Activated CD8-positive, alpha-beta memory T cell treated with anti-CD3 and anti-CD28 coated beads, Interleukin-2, amount 50 U/mL, for 48 hours (primary cell): ENCODE measurements around the gene TGFBR1.

ENCODE experiments used
- DNase-seq: peaks from one replicate; pipeline ENCODE4 v3.0.0-alpha.2; 2020

Gene TGFBR1

DNA sequence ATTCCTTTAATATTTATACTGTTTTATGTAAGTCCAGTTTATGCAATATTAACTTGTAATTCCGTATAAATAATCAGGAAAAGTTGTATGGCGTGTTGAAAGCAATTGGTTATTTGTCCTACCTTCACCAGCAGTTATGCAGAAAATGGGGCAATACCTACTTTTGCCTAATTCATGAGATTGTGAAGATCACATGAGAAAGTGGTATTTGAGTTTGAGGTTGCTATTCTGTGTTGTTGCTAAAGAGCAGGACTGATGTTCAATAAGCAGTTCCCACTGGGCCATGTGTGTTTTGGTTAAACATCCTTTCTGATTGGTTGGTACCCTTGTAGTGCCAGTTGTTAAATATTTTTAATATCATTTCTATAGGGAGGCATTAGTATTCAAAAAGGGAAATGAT is 3.2 kb downstream of the TGFBR1 start:
- DNase-seq = no peak

DNA sequence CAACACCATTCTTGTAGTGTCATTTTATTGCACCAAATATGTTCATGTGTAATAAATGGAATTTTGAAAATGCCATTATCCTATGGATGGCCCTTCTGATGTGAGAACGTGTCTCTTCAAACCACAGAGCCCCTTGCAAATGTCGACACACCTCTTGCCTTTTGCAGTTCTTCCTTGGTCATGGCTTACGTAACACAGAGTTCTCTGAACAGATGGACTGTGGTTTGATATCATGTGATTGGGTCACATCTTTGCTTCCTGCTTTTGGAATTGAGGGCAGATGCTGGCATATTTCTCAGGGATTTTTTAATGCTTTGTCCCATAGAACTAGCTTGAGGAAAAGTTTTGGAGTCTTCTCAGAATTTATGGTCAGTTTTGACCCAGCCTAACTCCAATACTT is 4.6 kb downstream of the TGFBR1 start:
- no peak for DNase-seq

DNA sequence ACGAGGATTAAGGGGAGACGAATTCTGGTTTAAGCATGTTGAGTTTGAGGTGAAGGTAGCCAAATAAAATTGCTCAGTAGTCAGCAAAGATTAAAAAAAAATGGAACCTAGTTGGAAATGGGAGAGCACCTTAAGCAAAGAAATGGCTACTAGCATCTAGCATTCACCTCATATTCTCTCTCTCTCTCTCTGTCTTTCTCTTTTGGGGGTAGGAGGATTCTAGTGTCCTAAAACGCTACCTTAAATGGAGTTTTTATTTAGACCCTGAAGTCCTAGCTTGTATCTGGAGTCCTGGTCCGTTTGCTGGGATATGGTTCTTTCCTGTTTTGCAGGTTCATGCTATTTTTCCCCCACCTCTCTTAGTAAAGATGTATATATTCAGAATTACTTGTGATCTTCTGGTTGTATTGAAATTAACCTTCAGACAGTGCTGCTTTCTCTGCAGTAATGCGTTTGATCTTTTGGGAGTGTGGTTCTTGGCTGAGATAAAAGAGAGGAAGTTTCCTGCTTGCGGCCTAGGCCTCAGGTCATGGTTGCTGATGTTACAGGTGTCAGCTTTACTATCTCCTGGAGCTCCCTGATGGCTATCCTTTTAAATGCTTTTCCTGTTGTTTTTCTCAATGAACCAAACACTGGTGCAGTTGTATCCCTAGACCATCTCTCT is 8.0 kb downstream of the TGFBR1 start:
- no peak for DNase-seq

DNA sequence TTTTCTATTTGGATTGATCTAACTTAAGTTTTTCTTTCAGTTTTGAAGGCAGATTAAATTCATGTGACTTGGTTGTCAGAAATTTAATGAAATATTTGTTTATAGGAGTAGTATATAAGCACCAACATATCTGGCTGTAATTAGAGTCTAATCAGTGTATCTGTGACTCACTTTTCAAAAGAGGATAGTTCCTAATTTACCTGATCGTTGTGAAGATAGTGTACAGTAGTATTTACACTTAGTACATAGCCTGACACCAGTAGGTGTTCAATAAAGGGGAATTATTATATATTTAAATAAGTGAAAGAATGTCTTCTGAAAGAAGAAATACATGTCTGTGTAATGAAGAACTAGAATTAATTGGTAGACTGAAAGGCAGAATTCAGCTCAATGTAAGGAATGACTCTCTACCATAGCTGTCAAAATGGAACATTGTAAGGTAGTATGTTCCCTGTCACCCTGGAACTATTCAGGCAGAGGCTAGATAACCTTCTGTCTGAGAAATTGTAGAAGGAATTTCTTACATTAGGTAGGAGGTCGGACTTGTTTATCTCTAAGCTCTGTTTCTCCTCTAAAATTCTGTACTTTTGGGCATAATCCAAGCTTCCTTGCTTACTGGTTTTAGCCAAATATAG is 8.6 kb downstream of the TGFBR1 start:
- DNase-seq = no peak

DNA sequence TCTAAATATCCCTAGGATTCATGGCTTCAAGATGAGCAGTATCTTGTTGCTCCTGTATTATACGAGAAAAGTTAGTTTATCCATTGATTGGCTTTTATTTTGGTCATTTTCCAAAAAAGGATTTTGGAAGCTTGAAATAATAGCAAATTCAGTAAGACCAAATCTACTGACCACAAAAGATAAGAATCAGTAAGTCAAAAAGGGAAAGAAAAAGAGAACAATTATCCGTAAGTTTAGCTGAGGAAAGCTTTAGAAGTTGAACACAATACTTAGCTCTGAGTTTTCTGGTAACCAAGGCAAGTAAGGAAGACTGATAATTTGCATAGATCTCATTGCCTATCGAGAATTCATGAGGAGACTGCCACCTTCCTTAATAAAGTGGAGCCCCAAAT is 9.1 kb downstream of the TGFBR1 start:
- no peak for DNase-seq

DNA sequence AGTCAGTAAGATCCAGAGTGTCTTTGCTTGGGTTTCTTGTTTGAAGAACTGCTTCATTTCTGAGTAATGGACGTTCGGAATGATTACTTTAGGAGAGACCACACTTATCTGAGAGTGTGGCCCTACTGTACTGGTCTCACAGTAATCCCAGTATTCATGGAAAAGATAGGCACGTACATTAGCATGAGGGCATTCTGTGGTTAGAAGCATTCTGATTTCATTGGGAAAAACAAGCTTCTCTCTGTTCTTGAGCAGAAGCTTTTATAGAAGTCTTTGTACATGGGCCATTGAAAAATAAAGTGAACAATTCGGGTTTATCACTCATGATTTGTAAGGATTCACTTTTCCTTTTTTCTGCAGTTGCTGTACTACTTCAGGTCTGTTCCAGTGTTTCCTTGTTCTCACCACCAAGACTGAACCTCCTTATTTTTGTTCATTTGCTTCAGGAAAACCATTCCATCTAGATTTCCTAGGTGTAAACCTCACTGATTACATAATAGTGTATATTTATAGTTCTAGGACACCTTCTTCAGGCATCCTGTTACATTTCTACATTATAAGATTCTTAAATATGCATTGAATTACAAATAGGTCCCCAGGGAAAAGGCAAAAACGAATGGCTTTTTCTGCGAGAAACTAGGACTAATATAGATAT is 10.1 kb downstream of the TGFBR1 start:
- DNase-seq = no peak

DNA sequence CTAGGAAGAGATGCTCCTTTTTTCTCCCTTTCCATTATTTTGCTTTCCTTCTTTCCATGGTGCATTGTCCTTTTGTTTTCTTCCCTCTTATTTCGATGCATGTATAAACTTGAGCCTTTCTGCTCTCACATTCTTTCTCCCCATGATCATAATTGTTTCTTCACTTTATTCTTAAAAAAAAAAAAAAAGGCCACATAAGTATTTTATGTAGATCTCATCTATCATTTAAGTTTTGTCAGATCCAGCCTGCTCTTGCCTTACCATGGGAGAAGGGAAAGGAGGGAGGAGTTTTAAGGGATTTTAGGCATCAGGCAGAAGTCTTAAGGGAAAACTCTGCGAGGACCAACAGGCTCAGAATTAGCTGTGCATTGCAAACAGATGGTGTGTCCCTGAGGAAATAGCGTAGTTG is 11.1 kb downstream of the TGFBR1 start:
- DNase-seq = no peak

DNA sequence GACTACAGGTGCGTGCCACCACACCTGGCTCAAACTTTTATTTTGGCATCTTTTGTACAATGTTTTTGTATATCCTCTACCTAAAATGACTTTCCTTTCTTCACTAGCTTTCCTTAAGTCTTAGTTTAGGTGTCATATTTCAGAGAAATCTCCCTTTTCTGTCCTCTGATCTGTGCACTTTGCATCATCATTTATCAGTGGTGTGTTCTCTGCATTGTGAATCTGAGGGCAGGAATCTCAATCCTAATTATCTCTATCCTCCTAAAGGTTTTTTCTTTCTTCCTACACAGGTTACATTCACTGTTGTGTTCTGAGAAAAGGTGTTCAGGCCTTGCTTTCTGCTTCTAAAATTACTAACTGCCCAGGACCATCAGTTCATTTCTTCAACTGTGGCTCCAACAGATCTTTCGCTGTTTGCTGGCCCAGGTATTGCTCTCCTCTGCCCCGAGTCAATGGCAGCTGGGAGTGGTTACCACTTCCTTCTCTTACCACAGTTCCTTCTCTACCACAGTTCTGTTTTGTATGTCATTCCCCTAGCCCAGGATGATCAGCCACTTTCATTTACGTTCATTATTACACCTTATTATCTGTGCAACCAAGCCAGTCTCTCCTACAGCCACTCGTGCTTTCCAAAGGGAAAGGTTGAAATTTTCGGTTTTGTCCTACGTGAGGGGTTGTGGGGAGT is 14.0 kb downstream of the TGFBR1 start:
- peak; percentile 64 for DNase-seq

DNA sequence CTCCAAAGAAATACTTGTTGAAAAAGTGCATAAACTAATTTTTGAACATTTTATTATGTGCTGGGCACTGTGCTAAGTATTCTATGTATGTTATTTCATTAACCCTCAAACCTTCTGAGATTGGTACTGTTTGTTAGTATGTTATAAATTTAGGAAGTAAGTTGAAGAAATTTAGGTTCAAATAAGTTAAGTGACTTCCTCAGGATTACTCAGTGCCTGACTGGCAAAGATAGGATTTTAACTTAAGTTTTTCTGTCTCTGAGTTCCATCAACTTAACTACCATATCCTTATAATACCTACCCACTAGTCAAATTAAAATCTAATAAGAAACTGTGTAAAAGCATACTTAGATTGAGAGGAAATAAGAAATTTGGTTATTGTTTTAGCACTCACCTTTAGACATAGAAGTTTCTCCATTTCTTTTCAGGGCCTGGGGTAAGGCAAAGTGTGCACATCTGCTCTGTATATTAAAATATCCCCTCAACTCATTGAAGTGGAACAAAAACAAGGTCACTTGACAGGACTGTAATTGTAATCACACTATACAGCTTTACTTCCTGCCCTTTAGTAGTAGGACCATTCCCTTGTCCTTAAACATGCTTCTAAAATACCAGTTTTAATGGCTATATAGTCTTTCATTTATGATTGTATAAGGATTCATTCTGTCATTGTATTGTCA is 15.2 kb downstream of the TGFBR1 start:
- no peak for DNase-seq

DNA sequence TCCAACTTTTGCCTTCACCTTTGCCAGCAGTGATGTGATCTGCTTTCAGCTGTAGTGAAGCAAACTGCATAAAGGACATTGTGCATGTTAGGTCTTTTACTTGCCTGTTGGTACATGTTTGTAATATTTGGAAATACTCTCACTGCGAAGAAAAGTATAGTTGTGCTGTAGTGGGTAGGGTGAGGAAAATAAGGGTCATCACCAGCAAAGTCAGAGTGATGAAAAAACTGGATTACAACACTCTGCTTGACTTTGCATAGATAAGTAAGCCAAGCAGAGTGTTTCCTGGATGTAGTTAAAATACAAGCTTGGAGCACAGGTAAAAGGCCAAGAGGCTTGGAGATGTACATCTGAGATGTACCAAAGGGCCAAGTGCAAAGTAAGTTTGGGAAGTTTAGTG is 16.7 kb downstream of the TGFBR1 start:
- DNase-seq = no peak

DNA sequence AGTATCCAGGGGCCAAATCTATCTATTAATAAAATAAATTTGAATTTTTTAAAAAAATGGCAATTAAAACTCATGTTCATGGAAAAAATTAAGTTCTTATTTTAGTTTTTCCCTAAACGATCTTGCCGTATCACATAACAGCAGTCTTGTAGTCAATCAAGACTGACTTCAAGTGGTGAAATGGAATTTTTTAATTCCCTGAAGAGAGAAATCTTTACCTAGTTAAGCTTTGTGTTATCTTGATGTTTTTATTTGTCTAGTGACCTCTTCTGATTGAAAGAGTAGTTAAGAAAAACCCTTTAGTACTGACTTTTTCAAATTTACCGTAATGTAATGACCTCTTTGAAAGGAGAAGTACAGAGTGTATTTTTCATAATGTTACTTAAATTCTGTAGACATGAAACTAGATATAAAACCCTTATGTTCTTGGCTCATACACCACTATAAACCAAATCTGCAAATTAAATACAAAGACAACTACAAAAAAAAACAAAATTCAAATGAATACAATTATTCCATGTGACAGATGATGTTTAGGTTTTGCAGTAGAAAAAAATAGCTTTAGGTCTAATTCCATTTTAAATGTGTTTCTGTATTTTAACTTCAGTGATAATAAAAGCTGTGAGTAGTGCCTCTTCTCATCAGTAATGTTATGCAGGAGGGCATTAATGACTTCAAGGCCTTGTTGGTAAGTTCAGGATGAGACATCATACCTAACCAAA is 19.8 kb downstream of the TGFBR1 start:
- DNase-seq = no peak

DNA sequence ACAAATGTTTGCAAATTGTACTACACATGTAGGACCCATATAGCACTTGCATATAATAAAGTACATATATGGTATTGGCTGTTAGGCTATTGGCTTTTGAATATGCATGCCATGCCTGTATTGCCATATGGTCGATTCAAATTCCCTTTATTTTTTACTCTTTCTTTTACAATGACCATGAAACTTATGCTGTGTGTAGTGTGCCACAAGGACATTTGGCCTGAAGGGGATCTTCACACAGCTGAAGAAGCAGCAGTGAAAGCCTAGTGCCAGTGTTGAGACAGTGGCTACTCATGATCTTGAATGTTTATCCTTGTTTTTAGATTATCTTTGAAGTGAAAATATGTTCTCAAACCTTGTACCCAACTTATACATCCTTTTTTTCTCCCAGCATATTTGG is 20.5 kb downstream of the TGFBR1 start:
- DNase-seq = no peak

DNA sequence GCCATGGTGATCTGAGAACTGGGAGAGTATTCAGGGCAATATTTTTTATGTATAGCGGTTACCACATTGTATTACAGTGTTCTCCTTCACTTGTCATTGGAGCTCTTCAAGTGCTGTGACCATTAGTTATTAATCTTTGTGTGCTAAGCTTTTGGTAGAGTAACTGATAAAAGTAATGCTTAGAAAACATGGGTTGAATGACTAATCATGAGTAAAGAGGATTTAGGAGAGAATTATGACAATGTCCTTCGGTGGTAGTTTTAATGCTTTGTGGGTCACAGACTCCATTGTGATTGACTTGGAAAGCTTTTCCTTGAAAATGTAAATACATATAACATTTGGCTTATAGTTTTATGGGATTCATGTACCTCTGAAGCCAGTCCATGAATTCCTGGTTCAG is 21.4 kb downstream of the TGFBR1 start:
- DNase-seq = no peak

DNA sequence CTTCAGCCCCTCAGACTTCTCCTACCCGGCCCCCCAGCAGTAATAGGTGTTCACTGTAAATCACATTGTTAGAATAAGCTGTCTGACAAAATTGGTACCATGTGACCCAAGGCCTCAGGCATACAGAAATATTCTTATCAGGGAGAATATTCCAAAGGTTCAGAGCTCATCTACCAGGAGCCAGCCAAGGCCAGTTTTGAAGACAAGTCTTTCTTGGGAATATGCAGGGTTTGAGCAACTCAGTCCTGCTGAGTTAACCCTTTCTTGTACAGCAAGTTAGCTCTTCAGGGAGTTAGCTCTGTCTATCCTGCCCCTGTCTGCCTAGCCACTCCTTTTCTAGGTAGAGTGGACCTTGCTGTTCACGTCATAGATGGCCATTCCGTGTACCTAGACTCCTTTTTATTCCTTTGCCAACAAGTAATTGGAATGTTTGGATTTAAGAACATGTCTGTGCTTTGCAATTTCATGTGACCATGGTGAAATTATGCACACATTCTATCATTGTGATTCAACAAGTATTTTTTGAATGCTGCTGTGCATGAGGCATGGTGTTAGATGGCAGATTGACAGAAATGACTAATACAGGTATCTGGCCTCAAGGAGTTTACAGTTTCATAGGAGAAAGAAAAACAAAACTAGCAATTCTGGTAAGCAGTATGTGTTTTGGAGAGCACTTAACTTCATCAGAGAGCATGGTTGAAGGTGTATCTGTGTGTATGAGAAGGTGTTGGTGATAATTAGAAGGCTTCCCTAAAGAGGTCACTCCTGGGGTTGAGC is 22.6 kb downstream of the TGFBR1 start:
- DNase-seq = no peak

DNA sequence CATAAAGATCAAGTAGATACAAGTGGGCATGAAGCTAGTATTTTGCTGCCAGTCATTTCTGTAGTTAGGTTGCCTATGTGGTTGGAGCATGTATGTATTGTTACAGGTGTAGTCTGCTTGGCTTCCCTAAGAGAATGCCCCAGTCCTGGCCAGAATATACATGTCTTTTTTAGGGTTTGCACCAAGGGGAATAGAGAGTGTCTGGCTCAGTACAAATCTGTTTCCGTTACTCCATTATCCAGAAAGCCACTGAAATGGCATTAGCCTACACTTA is 23.2 kb downstream of the TGFBR1 start:
- no peak for DNase-seq

DNA sequence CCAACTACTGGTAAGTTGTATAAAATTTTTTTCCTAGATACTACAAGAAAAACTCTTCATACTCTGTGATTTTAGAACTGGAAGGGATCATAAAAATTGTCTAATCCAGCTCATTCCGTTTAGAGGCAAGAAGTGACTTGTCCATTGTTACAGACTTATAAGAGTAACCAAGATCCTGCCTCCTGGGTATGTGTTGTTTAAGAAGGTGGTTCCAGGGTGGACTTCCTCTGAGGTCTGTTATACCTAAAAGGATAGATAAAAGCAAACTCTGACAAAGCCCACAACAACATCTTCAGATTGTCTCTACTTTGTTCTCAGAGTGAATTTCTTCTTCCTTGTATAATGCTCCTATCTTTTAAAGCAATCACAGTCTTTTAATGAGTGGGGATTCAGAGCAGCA is 24.2 kb downstream of the TGFBR1 start:
- DNase-seq = no peak

DNA sequence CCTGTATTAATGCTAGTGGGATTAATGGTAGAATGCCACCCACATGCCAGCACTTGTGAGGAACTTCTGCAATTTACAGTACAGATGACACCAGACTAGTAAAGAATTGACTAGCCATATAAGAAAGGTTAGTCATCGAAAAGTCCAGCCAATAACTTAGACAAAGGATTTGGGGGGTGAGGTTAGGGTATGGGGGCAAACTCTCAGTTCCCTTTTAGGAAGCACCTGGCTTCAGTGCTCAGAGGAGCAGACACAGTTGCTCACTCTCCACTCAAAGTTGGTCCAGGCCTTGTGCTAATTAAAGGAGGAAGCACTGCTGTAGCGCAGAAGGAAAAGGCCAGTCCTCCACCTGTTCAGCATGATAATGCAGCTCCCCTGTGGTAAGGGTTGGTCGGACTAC is 25.2 kb downstream of the TGFBR1 start:
- no peak for DNase-seq

DNA sequence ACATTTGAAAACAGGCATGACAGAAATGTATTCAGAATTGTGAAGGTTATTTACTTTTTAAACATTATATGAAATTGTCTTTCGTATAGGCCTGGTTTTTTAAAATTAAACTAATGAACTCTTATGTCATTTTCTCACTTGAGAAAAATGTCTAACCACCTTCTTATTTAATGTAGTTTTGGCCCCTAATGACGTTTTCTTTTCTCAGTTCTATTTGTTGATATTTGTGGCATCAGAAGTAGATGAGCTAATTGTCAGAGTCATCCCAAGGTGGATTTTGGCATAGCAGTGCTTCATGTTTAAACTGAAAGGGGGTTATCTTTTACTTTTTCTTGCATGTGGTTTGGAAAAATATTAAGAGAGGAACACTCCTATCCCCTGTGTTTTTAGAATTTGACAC is 28.2 kb downstream of the TGFBR1 start:
- no peak for DNase-seq

DNA sequence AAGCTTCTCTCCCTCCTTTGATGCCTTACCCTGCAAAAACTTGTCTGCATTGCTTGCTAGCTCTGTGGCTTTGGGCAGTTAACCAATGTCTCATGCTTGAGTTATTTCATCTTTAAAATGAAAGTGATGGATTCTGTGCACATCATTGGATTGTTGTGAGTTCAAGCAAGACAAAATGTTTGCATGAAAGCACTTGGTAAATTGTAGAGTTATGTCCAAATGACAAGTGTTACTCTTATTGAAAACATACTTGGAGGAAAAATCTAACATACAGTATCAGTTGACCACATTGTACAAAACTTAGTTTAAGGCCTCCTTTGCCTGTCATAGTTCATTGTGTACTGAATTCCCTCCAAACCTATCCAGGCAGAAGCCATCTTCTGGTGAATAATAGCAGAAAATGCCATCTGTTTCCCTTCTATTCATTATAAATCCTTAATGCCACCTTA is 30.0 kb downstream of the TGFBR1 start:
- DNase-seq = no peak

DNA sequence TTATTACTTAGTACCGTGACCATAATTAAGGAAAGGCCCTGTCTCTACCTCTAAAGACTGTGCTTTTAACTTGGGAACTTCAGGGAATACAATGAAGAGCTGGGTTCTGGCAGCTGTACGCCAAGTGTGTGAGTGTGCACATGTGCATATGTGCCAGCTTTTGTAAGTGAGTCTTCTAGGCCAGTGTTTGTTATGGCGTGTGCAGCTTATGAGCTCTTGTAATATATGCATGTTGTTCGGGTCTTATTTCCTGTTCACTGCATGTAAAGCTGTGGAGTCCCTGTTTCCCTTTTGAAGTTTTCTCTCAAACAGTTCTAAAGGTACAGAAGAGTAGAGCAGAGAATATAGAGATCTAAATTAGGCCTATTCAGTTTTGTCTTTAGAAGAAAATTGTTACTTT is 30.5 kb downstream of the TGFBR1 start:
- DNase-seq = no peak

DNA sequence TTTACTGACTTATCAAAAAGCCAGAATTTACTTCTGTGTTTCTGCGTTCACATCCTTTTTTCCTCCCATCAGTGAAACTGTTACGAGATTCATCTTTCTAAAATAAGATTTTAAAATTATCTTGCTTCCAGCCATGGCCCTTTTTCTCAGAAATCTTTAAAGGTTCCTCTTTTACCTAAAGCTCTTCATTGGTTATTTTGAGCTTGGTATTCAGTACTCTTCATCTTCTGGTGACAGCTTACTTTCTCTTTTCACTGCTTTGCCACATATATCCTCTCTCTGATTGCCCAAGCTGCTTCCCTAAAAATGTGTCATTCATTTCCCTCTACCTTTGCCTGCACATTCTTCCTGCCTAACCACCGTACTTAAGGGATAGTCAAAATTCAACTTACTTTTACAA is 32.3 kb downstream of the TGFBR1 start:
- no peak for DNase-seq

DNA sequence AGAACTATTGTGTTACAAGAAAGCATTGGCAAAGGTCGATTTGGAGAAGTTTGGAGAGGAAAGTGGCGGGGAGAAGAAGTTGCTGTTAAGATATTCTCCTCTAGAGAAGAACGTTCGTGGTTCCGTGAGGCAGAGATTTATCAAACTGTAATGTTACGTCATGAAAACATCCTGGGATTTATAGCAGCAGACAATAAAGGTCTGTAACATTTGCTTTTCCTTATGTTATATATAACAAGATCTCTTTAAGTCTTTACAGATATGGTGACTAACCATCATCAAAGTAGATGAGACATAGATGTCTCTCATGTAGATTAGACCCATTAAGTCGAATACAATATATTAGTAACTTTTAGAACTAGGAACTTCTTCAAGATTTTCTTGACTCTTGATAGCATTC is 33.0 kb downstream of the TGFBR1 start:
- no peak for DNase-seq
